ENCODE data around the gene PNKD.

PNKD gene

GRCh38 chr2:218294430-218295022, 24.2 kb downstream of the PNKD start:
- H3K27ac ChIP-seq, result peak overlapping the region; percentile 87

GRCh38 chr2:218295029-218295428, 24.7 kb downstream of the PNKD start:
- TF ChIP-seq ZFX (IDR thresholded peaks at IDR 0.05), result no peak
- TF ChIP-seq CTCF (conservative IDR thresholded peaks at IDR 0.05), result no peak
- peak overlapping the region; percentile 87 for H3K27ac ChIP-seq

More at GRCh38 chr2:218294430-218295022, 24.2 kb downstream of the PNKD start:
- TF ChIP-seq ZFX (IDR thresholded peaks at IDR 0.05) (no peak), CTCF (conservative IDR thresholded peaks at IDR 0.05) (no peak)

- peak overlapping the region; percentile 87 for H3K27ac ChIP-seq
- TF ChIP-seq CTCF (conservative IDR thresholded peaks at IDR 0.05), result no peak
- no peak for TF ChIP-seq ZFX (IDR thresholded peaks at IDR 0.05)
These were observed 25.9 kb downstream of the PNKD start for GRCh38 chr2:218296200-218296599.

- TF ChIP-seq ZFX (IDR thresholded peaks at IDR 0.05) (no peak), CTCF (conservative IDR thresholded peaks at IDR 0.05) (no peak)
- peak overlapping the region; percentile 87; the same call in 1 of the 2 replicates for H3K27ac ChIP-seq
These were observed 26.5 kb downstream of the PNKD start for GRCh38 chr2:218296847-218297246.

- TF ChIP-seq CTCF (conservative IDR thresholded peaks at IDR 0.05) (no peak), ZFX (IDR thresholded peaks at IDR 0.05) (no peak)
- H3K27ac ChIP-seq, result peak overlapping the region; percentile 12; the same call in 1 of the 2 replicates
These were observed 28.1 kb downstream of the PNKD start for GRCh38 chr2:218298314-218298875.

- H3K27ac ChIP-seq, result no peak overlapping the region
- TF ChIP-seq CTCF (conservative IDR thresholded peaks at IDR 0.05) (no peak), ZFX (IDR thresholded peaks at IDR 0.05) (no peak)
These were observed 29.8 kb downstream of the PNKD start for GRCh38 chr2:218300141-218300540.

- TF ChIP-seq CTCF (conservative IDR thresholded peaks at IDR 0.05), result peak; percentile 93
- TF ChIP-seq ZFX (IDR thresholded peaks at IDR 0.05), result no peak
- H3K27ac ChIP-seq, result no peak overlapping the region
These were observed 31.0 kb downstream of the PNKD start for GRCh38 chr2:218301176-218301819.

All from C4-2B (cell line).